HEK293 (cell line): ENCODE data around the gene TEPSIN.

Source experiments
- CTCF ChIA-PET: fragments of 350-600 bp; formaldehyde crosslinking; extraction: SDS; loops from one replicate; lab custom pipeline; 2021; ENCODE audit warnings: antibody characterized with exemption; lab: Yijun Ruan, JAX
- POLR2A ChIA-PET: fragments of 300-600 bp; formaldehyde crosslinking; extraction: SDS; loops from one replicate; lab custom pipeline; 2020; ENCODE audit warnings: antibody characterized with exemption, inconsistent platforms; lab: Yijun Ruan, JAX
- H3K27ac ChIP-seq: fragments of 200-500 bp; sonication (Bioruptor generic); 2 replicates; pipeline ENCODE4 v1.5.1; 2014; ENCODE audit warnings: low read depth, low read length, control low read depth, inconsistent platforms; ENCODE audit errors: extremely low read depth
- H3K36me3 ChIP-seq, 2 experiments: fragments of 200-500 bp in 1 of 2; sonication (Bioruptor generic) in 1 of 2; 1 replicate in 1 of 2; 2 replicates in 1 of 2; pipeline ENCODE4 v1.5.1; 2014 to 2017; ENCODE audit warnings: inconsistent platforms in 2 of 2, low read length in 2 of 2; ENCODE audit not compliant: control insufficient read depth in 2 of 2, insufficient read depth in 1 of 2
- H3K4me1 ChIP-seq: fragments of 200-500 bp; sonication (Bioruptor generic); 2 replicates; pipeline ENCODE4 v1.5.1; 2014; ENCODE audit warnings: mild to moderate bottlenecking, low read length, inconsistent platforms; ENCODE audit not compliant: control insufficient read depth, insufficient read depth
- H3K4me3 ChIP-seq: 2 replicates; pipeline ENCODE4 v1.5.1; 2011; ENCODE audit warnings: low read depth, mild to moderate bottlenecking, control low read depth, low read length, moderate library complexity
- H3K9me3 ChIP-seq: fragments of 200-500 bp; sonication (Bioruptor generic); 2 replicates; pipeline ENCODE4 v1.5.1; 2014; ENCODE audit warnings: low read depth, low read length, inconsistent platforms; ENCODE audit not compliant: control insufficient read depth, insufficient read depth
- FEZF1 ChIP-seq: fragments of 450-650 bp; formaldehyde crosslinking; IDR thresholded peaks from 2 replicates; pipeline ENCODE4 v1.5.1; 2016; ENCODE audit warnings: missing biosample characterization, missing genetic modification characterization
- HOXA7 ChIP-seq: sonication (generic); formaldehyde crosslinking; IDR thresholded peaks from 2 replicates; pipeline ENCODE4 v1.8.1; 2022; ENCODE audit warnings: missing genetic modification reagents, borderline replicate concordance
- OVOL3 ChIP-seq: fragments of 450-650 bp; formaldehyde crosslinking; IDR thresholded peaks from 2 replicates; pipeline ENCODE4 v1.5.1; 2016; ENCODE audit warnings: missing biosample characterization, missing genetic modification characterization
- PRDM1 ChIP-seq: fragments of 450-650 bp; formaldehyde crosslinking; IDR thresholded peaks from 2 replicates; pipeline ENCODE4; 2016; ENCODE audit warnings: missing biosample characterization, missing genetic modification characterization
- SCRT1 ChIP-seq: fragments of 450-650 bp; formaldehyde crosslinking; IDR thresholded peaks from 2 replicates; pipeline ENCODE4 v1.5.1; 2016; ENCODE audit warnings: missing biosample characterization, missing genetic modification characterization, borderline replicate concordance
- SCRT2 ChIP-seq: fragments of 450-650 bp; formaldehyde crosslinking; IDR thresholded peaks from 2 replicates; pipeline ENCODE4 v1.5.1; 2016; ENCODE audit warnings: missing biosample characterization, missing genetic modification characterization
- ZIC2 ChIP-seq: fragments of 450-650 bp; formaldehyde crosslinking; IDR thresholded peaks from 2 replicates; pipeline ENCODE4 v1.5.1; 2016; ENCODE audit warnings: missing biosample characterization, missing genetic modification characterization
- ZNF132 ChIP-seq: fragments of 450-650 bp; formaldehyde crosslinking; IDR thresholded peaks from 2 replicates; pipeline ENCODE4 v1.5.1; 2017; ENCODE audit warnings: missing biosample characterization, missing genetic modification characterization, borderline replicate concordance
- ZNF311 ChIP-seq: fragments of 450-650 bp; formaldehyde crosslinking; IDR thresholded peaks from 2 replicates; pipeline ENCODE4 v1.5.1; 2017; ENCODE audit warnings: missing biosample characterization, missing genetic modification characterization, borderline replicate concordance
- ZNF350 ChIP-seq: fragments of 450-650 bp; formaldehyde crosslinking; IDR thresholded peaks from 2 replicates; pipeline ENCODE4 v1.5.0; 2017; ENCODE audit warnings: missing biosample characterization, mild to moderate bottlenecking, missing genetic modification characterization
- ZNF404 ChIP-seq: fragments of 450-650 bp; formaldehyde crosslinking; IDR thresholded peaks from 2 replicates; pipeline ENCODE4 v1.5.1; 2017; ENCODE audit warnings: missing biosample characterization, missing genetic modification characterization
- ZNF426 ChIP-seq: fragments of 450-650 bp; formaldehyde crosslinking; IDR thresholded peaks from 2 replicates; pipeline ENCODE4 v1.5.1; 2017; ENCODE audit warnings: missing biosample characterization, missing genetic modification characterization, mild to moderate bottlenecking, inconsistent platforms, moderate library complexity
- ZNF521 ChIP-seq: fragments of 450-650 bp; formaldehyde crosslinking; IDR thresholded peaks from 2 replicates; pipeline ENCODE4 v1.5.1; 2017; ENCODE audit warnings: missing biosample characterization, mild to moderate bottlenecking, missing genetic modification characterization
- ZNF530 ChIP-seq: fragments of 450-650 bp; formaldehyde crosslinking; IDR thresholded peaks from 2 replicates; pipeline ENCODE4 v1.5.1; 2016; ENCODE audit warnings: low read depth, missing biosample characterization, missing genetic modification characterization
- ZNF560 ChIP-seq: fragments of 450-650 bp; formaldehyde crosslinking; IDR thresholded peaks from 2 replicates; pipeline ENCODE4 v1.5.1; 2017; ENCODE audit warnings: missing biosample characterization, missing genetic modification characterization, borderline replicate concordance
- ZNF629 ChIP-seq: fragments of 450-650 bp; formaldehyde crosslinking; IDR thresholded peaks from 2 replicates; pipeline ENCODE4 v1.5.1; 2017; ENCODE audit warnings: missing biosample characterization, missing genetic modification characterization
- ZSCAN30 ChIP-seq: fragments of 450-650 bp; IDR thresholded peaks from 2 replicates; pipeline ENCODE4 v1.5.1; 2018; ENCODE audit warnings: missing biosample characterization, mild to moderate bottlenecking, missing genetic modification characterization, moderate library complexity
- TF ChIP-seq, protein P1 (sequence below): fragments of 450-650 bp; formaldehyde crosslinking; IDR thresholded peaks from 2 replicates; pipeline ENCODE4 v1.5.1; 2016; ENCODE audit warnings: missing biosample characterization, missing genetic modification characterization
- TF ChIP-seq, protein P2 (sequence below): fragments of 450-650 bp; formaldehyde crosslinking; IDR thresholded peaks from 2 replicates; pipeline ENCODE4 v1.5.1; 2016; ENCODE audit warnings: missing biosample characterization, missing genetic modification characterization
- TF ChIP-seq, protein P3 (sequence below): fragments of 450-650 bp; formaldehyde crosslinking; IDR thresholded peaks from 2 replicates; pipeline ENCODE4 v1.5.1; 2016; ENCODE audit warnings: missing biosample characterization, missing genetic modification characterization
- TF ChIP-seq, protein P4 (sequence below): fragments of 450-650 bp; formaldehyde crosslinking; IDR thresholded peaks from 2 replicates; pipeline ENCODE4 v1.5.1; 2016; ENCODE audit warnings: missing biosample characterization, missing genetic modification characterization
- TF ChIP-seq, protein P5 (sequence below): fragments of 450-650 bp; formaldehyde crosslinking; IDR thresholded peaks from 2 replicates; pipeline ENCODE4 v1.5.1; 2016; ENCODE audit warnings: missing biosample characterization, missing genetic modification characterization

TEPSIN gene

DNA sequence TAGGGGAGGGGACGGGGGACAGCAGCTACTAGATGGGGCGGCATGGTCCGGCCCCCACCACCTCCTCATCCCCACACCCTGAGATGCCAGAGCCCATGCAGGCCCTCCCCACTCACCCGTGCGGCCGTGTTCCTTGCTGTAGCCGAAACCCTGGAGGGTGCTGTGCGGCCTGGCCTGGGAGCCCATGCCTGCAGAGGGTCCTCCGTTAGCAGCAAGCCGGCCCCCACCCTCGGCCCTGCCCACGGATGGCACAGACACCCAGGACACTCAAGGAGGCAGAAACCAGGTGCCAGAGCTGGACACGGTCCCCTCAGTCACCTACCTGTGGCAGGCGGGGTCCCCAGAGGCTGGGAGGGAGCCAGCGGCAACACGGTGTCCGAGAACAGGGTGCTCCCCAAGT is 5.5 kb downstream of the TEPSIN start:
- ChIA-PET POLR2A (interaction anchor here (3.8 kb wide), 1 partner anchor 10 kb away, joined by 22 read pairs; the partner anchor contains the start of gene CEP131), CTCF (interaction anchor here (0.5 to 1.4 kb wide), 3 partner anchors 11 to 251 kb away, joined by 3 to 7 read pairs (median 4); partner anchors contain the start of gene CEP131)
- Histone ChIP-seq H3K4me1 (peaks cover 8% of the 10 kb centered on the region), H3K4me3 (no peak overlapping the region), H3K36me3 (peaks cover 5 to 70% of the 10 kb centered on the region in 2 experiments; a peak in 2 of 3 replicates), H3K27ac (no peak overlapping the region), H3K9me3 (no peaks in the 10 kb centered on the region)
- TF ChIP-seq OVOL3 (tag by site-specific recombination): no peak
- no peak for TF ChIP-seq ZNF404 (tag by site-specific recombination)
- no peak for TF ChIP-seq ZNF132 (tag by site-specific recombination)
- TF ChIP-seq, protein P1, sequence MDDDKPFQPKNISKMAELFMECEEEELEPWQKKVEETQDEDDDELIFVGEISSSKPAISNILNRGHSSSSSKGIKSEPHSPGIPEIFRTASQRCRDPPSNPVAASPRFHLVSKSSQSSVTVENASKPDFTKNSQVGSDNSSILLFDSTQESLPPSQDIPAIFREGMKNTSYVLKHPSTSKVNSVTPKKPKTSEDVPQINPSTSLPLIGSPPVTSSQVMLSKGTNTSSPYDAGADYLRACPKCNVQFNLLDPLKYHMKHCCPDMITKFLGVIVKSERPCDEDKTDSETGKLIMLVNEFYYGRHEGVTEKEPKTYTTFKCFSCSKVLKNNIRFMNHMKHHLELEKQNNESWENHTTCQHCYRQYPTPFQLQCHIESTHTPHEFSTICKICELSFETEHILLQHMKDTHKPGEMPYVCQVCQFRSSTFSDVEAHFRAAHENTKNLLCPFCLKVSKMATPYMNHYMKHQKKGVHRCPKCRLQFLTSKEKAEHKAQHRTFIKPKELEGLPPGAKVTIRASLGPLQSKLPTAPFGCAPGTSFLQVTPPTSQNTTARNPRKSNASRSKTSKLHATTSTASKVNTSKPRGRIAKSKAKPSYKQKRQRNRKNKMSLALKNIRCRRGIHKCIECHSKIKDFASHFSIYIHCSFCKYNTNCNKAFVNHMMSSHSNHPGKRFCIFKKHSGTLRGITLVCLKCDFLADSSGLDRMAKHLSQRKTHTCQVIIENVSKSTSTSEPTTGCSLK (tag by site-specific recombination): no peak
- TF ChIP-seq ZNF629 (tag by site-specific recombination): no peak
- TF ChIP-seq, protein P2, sequence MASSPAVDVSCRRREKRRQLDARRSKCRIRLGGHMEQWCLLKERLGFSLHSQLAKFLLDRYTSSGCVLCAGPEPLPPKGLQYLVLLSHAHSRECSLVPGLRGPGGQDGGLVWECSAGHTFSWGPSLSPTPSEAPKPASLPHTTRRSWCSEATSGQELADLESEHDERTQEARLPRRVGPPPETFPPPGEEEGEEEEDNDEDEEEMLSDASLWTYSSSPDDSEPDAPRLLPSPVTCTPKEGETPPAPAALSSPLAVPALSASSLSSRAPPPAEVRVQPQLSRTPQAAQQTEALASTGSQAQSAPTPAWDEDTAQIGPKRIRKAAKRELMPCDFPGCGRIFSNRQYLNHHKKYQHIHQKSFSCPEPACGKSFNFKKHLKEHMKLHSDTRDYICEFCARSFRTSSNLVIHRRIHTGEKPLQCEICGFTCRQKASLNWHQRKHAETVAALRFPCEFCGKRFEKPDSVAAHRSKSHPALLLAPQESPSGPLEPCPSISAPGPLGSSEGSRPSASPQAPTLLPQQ (tag by site-specific recombination): no peak
- no peak for TF ChIP-seq ZIC2
- no peak for TF ChIP-seq ZNF426 (tag by site-specific recombination)
- no peak for TF ChIP-seq HOXA7 (CRISPR knock-in tag)
- TF ChIP-seq, protein P3, sequence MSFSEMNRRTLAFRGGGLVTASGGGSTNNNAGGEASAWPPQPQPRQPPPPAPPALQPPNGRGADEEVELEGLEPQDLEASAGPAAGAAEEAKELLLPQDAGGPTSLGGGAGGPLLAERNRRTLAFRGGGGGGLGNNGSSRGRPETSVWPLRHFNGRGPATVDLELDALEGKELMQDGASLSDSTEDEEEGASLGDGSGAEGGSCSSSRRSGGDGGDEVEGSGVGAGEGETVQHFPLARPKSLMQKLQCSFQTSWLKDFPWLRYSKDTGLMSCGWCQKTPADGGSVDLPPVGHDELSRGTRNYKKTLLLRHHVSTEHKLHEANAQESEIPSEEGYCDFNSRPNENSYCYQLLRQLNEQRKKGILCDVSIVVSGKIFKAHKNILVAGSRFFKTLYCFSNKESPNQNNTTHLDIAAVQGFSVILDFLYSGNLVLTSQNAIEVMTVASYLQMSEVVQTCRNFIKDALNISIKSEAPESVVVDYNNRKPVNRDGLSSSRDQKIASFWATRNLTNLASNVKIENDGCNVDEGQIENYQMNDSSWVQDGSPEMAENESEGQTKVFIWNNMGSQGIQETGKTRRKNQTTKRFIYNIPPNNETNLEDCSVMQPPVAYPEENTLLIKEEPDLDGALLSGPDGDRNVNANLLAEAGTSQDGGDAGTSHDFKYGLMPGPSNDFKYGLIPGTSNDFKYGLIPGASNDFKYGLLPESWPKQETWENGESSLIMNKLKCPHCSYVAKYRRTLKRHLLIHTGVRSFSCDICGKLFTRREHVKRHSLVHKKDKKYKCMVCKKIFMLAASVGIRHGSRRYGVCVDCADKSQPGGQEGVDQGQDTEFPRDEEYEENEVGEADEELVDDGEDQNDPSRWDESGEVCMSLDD (tag by site-specific recombination): no peak
- no peak for TF ChIP-seq ZNF560
- no peak for TF ChIP-seq FEZF1 (tag by site-specific recombination)
- TF ChIP-seq, protein P4, sequence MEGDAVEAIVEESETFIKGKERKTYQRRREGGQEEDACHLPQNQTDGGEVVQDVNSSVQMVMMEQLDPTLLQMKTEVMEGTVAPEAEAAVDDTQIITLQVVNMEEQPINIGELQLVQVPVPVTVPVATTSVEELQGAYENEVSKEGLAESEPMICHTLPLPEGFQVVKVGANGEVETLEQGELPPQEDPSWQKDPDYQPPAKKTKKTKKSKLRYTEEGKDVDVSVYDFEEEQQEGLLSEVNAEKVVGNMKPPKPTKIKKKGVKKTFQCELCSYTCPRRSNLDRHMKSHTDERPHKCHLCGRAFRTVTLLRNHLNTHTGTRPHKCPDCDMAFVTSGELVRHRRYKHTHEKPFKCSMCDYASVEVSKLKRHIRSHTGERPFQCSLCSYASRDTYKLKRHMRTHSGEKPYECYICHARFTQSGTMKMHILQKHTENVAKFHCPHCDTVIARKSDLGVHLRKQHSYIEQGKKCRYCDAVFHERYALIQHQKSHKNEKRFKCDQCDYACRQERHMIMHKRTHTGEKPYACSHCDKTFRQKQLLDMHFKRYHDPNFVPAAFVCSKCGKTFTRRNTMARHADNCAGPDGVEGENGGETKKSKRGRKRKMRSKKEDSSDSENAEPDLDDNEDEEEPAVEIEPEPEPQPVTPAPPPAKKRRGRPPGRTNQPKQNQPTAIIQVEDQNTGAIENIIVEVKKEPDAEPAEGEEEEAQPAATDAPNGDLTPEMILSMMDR (tag by site-specific recombination): no peak
- no peak for TF ChIP-seq ZNF521 (tag by site-specific recombination)
- TF ChIP-seq ZSCAN30 (tag by site-specific recombination): no peak

DNA sequence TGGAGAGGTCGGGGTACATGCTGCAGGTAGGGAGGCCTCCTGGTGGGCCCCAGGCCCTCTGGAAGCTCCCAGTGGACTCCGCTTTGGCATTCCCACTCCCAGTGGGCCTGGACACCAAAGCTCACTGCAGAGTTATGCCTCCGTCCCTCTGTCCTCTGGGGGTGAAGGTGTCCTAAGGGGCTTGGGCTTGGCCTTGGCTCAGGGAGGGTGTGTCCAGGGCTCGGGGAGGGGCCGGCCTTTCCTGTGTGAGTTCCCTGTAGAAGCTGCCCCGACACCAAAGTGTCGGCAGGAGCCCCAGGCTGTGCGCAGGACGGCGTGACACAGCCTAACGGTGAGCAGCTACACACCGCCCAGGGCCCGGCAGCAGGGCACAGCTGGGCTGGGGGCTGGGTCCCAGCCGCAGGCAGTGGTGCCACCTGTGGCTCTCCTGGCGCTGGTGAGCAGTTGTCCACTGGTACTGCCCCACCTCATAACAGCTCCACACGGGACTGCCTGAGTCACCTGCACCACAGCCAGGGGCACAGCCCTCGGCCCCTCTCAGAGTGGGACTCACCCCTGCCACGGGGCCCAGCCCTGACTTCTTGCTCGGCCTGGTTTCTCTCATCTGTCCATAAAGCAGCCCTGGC is 6.1 kb downstream of the TEPSIN start:
- H3K27ac ChIP-seq: no peak overlapping the region
- H3K9me3 ChIP-seq: no peaks in the 10 kb centered on the region
- ChIA-PET CTCF (interaction anchor here (0.5 to 1.4 kb wide), 4 partner anchors 10 to 252 kb away, joined by 3 to 7 read pairs (median 5); partner anchors contain the start of gene CEP131), POLR2A (interaction anchor here (0.9 to 3.8 kb wide), 2 partner anchors 10 to 257 kb away, joined by 6 to 22 read pairs; partner anchors contain the start of gene CEP131)
- H3K4me1 ChIP-seq: peaks cover 8% of the 10 kb centered on the region
- peaks cover 5 to 70% of the 10 kb centered on the region in 2 experiments; a peak in 2 of 3 replicates for H3K36me3 ChIP-seq
- no peak overlapping the region for H3K4me3 ChIP-seq
- TF ChIP-seq ZNF530: no peak
- no peak for TF ChIP-seq PRDM1
- TF ChIP-seq ZNF311 (tag by site-specific recombination): no peak
- TF ChIP-seq, protein P5, sequence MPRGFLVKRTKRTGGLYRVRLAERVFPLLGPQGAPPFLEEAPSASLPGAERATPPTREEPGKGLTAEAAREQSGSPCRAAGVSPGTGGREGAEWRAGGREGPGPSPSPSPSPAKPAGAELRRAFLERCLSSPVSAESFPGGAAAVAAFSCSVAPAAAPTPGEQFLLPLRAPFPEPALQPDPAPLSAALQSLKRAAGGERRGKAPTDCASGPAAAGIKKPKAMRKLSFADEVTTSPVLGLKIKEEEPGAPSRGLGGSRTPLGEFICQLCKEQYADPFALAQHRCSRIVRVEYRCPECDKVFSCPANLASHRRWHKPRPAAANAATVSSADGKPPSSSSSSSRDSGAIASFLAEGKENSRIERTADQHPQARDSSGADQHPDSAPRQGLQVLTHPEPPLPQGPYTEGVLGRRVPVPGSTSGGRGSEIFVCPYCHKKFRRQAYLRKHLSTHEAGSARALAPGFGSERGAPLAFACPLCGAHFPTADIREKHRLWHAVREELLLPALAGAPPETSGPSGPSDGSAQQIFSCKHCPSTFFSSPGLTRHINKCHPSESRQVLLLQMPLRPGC (tag by site-specific recombination): no peak
- TF ChIP-seq, protein P1 (tag by site-specific recombination): no peak
- peak; percentile 69 for TF ChIP-seq SCRT2 (tag by site-specific recombination)
- TF ChIP-seq ZNF350: no peak
- peak; percentile 66 for TF ChIP-seq SCRT1 (tag by site-specific recombination)
